Vagina (tissue), 2 donors: Measurements from ENCODE around the gene RNF214.

Source experiments
- POLR2A ChIP-seq, 2 donors: fragments of 450-650 bp; IDR thresholded peaks; one replicate each; pipeline ENCODE4 v1.6.1; 2017; ENCODE audit warnings: antibody characterized with exemption in 2 of 2, mild to moderate bottlenecking in 2 of 2, moderate library complexity in 2 of 2
- POLR2AphosphoS5 ChIP-seq, 2 donors: sonication (generic); formaldehyde crosslinking; IDR thresholded peaks; one replicate each; pipeline ENCODE4 v1.9.0; 2017; ENCODE audit warnings: antibody characterized with exemption in 2 of 2, mild to moderate bottlenecking in 2 of 2, low read depth in 1 of 2; ENCODE audit not compliant: insufficient read depth in 1 of 2
- TF ChIP-seq, protein P1 (sequence below), 3 experiments: fragments of 450-650 bp in 2 of 3; fragments of 200-600 bp in 1 of 3; sonication (generic) in 1 of 3; IDR thresholded peaks; one replicate each; pipeline ENCODE4 v1.5.1; 2017 to 2019; ENCODE audit warnings: antibody characterized with exemption in 3 of 3, mild to moderate bottlenecking in 2 of 3, moderate library complexity in 2 of 3

GRCh38 chr11:117296881-117297280 is 64.4 kb downstream of the RNF214 start:
- no peak for TF ChIP-seq POLR2A (IDR thresholded peaks at IDR 0.05)
- TF ChIP-seq POLR2AphosphoS5 (IDR thresholded peaks at IDR 0.05; ENCODE audit: insufficient read depth in 1 of 2, low read depth in 1 of 2) = no peak
- TF ChIP-seq, protein P1, sequence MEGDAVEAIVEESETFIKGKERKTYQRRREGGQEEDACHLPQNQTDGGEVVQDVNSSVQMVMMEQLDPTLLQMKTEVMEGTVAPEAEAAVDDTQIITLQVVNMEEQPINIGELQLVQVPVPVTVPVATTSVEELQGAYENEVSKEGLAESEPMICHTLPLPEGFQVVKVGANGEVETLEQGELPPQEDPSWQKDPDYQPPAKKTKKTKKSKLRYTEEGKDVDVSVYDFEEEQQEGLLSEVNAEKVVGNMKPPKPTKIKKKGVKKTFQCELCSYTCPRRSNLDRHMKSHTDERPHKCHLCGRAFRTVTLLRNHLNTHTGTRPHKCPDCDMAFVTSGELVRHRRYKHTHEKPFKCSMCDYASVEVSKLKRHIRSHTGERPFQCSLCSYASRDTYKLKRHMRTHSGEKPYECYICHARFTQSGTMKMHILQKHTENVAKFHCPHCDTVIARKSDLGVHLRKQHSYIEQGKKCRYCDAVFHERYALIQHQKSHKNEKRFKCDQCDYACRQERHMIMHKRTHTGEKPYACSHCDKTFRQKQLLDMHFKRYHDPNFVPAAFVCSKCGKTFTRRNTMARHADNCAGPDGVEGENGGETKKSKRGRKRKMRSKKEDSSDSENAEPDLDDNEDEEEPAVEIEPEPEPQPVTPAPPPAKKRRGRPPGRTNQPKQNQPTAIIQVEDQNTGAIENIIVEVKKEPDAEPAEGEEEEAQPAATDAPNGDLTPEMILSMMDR (IDR thresholded peaks at IDR 0.05) = no peak
